GM21528 (cell line): ENCODE data around the gene LRRTM3.

Experiments
- ATAC-seq: cut with Tn5 transposase; IDR thresholded peaks from one replicate; pipeline ENCODE4 v1.9.1; 2021; ENCODE audit warnings: mild to moderate bottlenecking, moderate library complexity; ENCODE audit not compliant: unreplicated experiment, low FRiP score

Gene LRRTM3

DNA sequence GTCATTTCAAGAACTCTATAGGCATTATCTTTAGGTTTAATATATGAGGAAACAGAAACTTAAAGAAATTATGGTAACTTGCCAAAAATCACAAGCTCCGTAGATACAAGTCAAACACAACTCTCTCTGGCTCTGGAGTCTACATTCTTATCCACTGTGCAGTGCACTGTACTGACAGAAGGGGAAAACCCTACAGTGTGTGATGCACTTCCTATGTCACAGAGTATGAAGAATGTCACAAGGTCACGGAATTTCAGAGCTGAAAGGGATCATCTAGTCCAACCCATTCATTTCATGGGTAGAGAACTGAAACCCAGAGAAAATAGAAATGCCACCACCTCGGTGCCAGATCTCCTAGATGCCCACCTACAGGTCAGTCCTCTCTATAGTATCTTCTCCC lies 86.1 kb downstream of the LRRTM3 start:
- ATAC-seq, result no peak

DNA sequence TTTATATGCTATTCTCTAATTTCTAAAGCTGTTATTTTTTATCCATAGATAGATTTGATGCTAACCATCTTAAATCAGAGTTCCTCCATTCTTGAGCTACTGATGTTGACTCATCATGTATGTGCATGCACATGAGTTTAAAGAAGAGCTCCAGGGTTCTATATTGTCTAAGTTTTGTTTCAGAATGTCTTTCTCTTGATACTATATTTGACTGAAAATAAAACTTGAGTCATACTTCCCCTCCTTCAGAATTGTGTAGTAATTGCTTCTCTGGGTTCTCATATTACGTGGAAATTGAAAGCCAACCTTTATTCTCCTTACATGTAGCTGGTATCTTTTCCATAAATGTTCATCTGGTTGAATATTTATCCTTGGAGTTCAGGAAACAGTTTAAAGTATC lies 89.4 kb downstream of the LRRTM3 start:
- no peak for ATAC-seq

GRCh38 chr10:67017218-67017617 lies 91.4 kb downstream of the LRRTM3 start:
- no peak for ATAC-seq

DNA sequence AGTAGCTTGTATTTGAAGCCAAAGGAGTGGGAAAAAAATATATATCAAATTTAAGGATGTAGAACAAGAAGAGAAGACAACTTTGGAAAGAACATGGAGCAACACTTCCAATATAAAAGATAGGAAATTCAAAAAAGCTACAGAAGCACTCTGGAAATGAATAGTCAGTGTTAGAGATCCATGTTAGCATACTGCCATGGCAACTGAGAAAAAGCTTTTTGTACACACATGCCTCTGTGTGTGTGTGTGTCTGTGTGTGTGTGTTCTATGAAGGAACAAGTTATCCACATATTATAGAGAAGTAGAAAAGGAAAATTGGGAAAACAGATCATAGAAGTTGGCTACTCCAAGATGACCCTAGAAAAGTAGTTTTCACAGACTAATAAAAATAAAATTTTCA lies 96.3 kb downstream of the LRRTM3 start:
- no peak for ATAC-seq

- ATAC-seq, result no peak
Measured at GRCh38 chr10:67033878-67034277, 108.0 kb downstream of the LRRTM3 start.

DNA sequence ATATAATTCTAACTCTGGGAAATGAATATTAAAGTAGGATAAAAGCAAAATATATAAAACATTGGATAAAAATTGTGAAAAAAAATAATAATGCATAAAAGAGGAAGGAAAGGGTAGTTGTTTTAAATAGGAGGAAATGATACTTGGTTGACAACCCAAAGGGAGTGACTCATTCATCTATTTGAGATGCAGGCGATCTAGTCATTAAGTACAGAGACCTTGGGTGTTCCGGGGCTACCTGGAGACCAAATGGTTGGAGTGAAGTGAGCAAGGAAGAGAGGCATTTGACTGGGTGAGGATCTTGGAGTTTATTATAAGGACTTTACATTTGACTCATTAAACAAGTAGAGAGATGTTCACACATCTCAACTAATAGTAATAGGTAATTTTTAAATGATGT lies 111.0 kb downstream of the LRRTM3 start:
- ATAC-seq, result no peak

- no peak for ATAC-seq
Measured at GRCh38 chr10:67043041-67043440, 117.2 kb downstream of the LRRTM3 start.

DNA sequence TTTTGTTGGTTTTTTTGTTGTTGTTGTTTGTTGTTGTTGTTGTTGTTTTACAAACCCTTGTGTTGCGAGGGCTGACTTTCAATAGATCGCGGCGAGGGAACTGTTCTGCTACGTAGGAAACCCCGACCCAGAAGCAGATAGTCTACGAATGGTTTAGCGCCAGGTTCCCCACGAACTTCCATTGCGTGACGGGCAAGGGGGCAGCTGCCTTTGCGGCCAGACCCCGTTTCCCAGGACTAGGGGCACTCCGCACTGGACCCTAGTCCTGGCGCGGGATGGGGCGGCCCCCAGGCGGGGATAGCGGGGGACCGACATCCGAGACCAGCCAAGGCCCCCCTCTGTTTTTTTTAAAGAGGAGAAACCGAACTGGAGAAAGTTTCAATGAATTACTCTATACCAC lies 119.6 kb downstream of the LRRTM3 start:
- ATAC-seq, result no peak

DNA sequence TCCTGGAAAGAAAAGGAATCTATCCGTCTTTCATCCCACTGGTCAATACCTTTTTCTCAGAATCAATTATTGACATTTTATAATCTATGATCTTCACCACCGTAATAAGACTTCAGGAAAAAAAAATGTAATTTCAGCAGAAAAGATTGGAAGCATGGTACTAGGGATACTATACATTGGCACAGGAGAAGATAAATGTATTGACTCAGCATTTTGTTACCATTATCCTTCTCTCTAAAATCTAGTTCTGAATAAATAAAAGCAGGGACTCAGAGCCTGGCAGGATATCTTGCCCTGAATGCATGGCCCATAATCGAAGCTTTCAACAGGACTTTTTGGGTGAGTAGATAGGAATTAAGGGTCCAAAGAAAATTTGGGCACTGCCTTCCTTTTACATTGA lies 120.7 kb downstream of the LRRTM3 start:
- ATAC-seq, result no peak

DNA sequence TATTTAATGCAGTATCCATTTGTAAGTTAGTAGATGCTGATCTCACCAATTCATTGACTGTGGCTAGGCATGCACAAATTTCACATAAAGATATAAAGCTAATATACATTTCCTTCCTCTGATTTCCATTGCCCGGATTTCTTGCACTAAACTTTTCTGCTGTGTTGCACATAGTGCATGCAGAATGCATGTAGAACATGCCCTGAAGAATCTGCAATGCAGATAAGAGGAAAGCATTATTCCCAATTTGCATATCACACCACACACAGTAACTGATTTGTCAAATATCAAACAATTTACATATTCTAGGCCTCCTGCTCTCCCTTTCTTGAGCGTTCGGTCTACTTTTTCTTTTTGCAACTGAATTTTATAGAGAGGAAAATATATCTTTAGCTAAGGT lies 124.2 kb downstream of the LRRTM3 start:
- no peak for ATAC-seq

DNA sequence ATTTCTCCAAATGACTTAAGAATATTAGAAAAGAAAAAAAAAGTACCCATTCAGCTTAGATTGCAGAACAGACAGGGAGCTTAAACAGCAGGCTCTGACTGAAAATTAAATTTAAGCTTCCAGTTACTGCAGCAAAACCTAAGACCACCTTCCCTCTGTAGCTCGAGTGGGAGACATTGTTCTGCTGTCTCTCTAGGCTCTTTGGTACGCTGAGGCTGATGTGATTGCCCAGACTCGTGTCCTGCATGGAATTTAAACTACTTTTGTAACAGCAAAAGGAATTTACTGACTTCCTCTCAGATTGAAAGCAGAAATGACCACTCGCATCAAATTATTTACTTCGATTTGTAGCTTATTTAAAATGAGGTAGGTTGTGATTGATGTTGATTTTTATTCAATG lies 124.6 kb downstream of the LRRTM3 start:
- ATAC-seq, result no peak

DNA sequence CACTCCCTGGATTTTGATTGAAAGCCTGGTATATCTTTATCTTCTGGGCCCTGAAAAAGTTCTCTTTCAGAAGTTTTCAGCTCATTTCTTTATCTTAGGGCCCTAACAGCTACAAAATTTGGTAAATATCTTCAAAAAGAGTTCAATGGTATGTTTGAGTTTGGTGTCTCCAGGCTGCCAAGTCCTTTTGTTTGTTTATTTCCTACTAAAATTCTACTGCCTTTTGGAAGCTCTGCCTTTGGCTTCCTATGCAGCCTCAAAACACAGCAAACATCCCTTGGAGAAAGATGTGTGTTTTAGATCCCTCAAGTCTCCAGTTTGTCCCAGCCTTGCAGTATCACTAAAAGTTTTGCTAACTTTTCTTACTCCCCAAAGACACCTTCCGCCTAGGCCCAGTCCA lies 146.8 kb downstream of the LRRTM3 start:
- ATAC-seq, result no peak

- ATAC-seq, result no peak
Measured at GRCh38 chr10:67075491-67075971, 149.7 kb downstream of the LRRTM3 start.

DNA sequence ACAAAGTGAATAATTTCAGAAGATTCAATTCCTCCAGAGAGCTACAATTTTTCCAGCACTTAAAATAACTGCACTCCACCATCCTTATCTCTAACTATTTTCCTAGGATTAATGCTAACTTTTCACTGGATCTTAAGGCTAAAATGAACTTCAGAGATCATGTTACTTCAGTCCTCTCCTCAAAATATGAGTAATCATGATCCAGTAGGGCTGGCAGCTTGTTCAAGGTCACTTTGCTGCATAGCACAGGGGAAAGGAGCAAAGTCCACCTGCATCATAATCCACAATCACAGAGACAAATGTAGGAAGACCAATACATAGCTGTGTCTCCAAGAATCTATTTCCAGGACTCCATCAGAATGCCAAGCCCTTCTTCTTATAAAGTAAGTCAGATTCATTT lies 150.3 kb downstream of the LRRTM3 start:
- ATAC-seq, result no peak

DNA sequence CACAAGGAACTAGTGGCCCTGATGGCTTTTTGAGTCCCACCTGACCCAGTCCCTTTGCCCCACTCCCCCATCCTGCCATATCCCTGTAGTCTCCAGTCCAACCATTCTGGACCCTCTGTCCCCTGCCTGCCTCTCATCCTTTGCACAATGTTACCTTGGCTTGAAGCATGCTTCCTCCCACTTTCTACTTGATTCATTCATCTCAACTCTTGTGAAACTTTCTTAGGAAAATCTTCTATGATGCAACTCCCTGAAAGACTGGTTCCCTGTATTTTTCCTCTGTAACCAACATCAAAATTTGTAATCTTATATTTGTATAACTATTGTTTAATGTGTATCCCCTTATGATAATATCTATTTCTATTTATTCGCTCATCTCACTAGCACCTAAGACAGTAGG lies 151.5 kb downstream of the LRRTM3 start:
- no peak for ATAC-seq

- no peak for ATAC-seq
Measured at GRCh38 chr10:67079126-67079525, 153.3 kb downstream of the LRRTM3 start.

- ATAC-seq, result no peak
Measured at GRCh38 chr10:67086327-67087134, 160.7 kb downstream of the LRRTM3 start.

DNA sequence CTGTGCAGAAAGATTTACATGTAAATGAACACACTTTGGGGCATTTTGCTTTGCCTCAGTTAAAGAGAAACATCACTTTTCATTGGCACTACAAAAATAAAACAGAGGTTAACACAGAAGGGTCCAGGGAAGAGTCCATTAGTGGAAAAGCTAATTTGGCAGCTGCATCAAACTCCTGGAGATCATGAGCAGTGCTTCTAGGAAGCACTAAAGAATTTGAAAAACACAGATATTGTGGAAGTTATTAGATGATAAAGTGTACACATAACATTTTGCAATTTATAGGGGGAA lies 161.2 kb downstream of the LRRTM3 start:
- no peak for ATAC-seq

GRCh38 chr10:67088036-67088435 lies 162.2 kb downstream of the LRRTM3 start:
- no peak for ATAC-seq

- no peak for ATAC-seq
Measured at GRCh38 chr10:67095531-67095930, 169.7 kb downstream of the LRRTM3 start.

- no peak for ATAC-seq
Measured at GRCh38 chr10:67098461-67098860, 172.6 kb downstream of the LRRTM3 start.

- no peak for ATAC-seq
Measured at GRCh38 chr10:67100951-67101350, 175.1 kb downstream of the LRRTM3 start.

- no peak for ATAC-seq
Measured at GRCh38 chr10:67107670-67108069, 181.8 kb downstream of the LRRTM3 start.
